ENCODE results near the gene ERCC5.

Gene ERCC5

DNA sequence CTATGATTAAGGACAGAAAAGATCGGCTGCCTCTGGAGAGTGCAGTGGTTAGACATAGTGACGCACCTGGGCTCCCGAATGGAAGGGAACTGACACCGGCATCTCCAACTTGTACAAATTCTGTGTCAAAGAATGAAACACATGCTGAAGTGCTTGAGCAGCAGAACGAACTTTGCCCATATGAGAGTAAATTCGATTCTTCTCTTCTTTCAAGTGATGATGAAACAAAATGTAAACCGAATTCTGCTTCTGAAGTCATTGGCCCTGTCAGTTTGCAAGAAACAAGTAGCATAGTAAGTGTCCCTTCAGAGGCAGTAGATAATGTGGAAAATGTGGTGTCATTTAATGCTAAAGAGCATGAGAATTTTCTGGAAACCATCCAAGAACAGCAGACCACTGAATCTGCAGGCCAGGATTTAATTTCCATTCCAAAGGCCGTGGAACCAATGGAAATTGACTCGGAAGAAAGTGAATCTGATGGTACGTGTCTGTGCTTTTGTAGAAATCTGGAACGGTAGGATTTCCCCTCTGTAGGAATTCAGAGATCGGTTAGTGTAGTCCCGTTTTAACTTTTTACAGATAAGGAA lies 16.9 kb downstream of the ERCC5 start:
- no peak overlapping the region for H3K27ac Mint-ChIP-seq
- H3K36me3 Mint-ChIP-seq (ENCODE audit: low read depth) = peaks cover 84% of the 10 kb centered on the region
- peaks cover 10% of the 10 kb centered on the region for H3K9me3 Mint-ChIP-seq
- no peak overlapping the region for H3K4me3 Mint-ChIP-seq
- TF ChIP-seq, protein P1, sequence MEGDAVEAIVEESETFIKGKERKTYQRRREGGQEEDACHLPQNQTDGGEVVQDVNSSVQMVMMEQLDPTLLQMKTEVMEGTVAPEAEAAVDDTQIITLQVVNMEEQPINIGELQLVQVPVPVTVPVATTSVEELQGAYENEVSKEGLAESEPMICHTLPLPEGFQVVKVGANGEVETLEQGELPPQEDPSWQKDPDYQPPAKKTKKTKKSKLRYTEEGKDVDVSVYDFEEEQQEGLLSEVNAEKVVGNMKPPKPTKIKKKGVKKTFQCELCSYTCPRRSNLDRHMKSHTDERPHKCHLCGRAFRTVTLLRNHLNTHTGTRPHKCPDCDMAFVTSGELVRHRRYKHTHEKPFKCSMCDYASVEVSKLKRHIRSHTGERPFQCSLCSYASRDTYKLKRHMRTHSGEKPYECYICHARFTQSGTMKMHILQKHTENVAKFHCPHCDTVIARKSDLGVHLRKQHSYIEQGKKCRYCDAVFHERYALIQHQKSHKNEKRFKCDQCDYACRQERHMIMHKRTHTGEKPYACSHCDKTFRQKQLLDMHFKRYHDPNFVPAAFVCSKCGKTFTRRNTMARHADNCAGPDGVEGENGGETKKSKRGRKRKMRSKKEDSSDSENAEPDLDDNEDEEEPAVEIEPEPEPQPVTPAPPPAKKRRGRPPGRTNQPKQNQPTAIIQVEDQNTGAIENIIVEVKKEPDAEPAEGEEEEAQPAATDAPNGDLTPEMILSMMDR (IDR thresholded peaks at IDR 0.05; ENCODE audit: unreplicated experiment in 3 of 3) = no peak
- H3K27me3 Mint-ChIP-seq (ENCODE audit: low read depth) = no peaks in the 10 kb centered on the region
- no peaks in the 10 kb centered on the region for H3K4me1 Mint-ChIP-seq

DNA sequence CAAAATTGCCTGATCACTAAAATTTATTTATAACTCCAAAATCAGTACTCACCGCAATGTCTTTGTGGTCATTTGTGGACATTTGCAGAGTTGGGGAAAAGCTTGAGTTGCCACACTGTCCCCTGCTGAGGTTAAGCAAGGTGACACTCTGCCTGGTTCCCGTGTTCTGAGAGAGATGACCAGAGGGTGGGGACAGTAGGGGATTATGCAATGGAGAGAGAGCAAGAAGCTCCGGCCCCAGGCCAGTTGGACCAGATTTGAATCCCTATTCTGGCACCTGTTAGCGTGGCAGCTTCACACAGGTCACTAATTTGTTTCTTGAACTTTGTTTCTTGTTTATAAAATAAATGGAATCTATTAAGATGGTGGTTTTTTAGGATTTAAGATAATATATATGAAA lies 17.8 kb downstream of the ERCC5 start:
- no peaks in the 10 kb centered on the region for H3K27me3 Mint-ChIP-seq (ENCODE audit: low read depth)
- no peak overlapping the region for H3K4me3 Mint-ChIP-seq
- H3K9me3 Mint-ChIP-seq = peaks cover 10% of the 10 kb centered on the region
- H3K36me3 Mint-ChIP-seq (ENCODE audit: low read depth) = peaks cover 85% of the 10 kb centered on the region
- TF ChIP-seq, protein P1 (IDR thresholded peaks at IDR 0.05; ENCODE audit: unreplicated experiment in 3 of 3) = no peak
- H3K4me1 Mint-ChIP-seq = no peaks in the 10 kb centered on the region
- no peak overlapping the region for H3K27ac Mint-ChIP-seq

DNA sequence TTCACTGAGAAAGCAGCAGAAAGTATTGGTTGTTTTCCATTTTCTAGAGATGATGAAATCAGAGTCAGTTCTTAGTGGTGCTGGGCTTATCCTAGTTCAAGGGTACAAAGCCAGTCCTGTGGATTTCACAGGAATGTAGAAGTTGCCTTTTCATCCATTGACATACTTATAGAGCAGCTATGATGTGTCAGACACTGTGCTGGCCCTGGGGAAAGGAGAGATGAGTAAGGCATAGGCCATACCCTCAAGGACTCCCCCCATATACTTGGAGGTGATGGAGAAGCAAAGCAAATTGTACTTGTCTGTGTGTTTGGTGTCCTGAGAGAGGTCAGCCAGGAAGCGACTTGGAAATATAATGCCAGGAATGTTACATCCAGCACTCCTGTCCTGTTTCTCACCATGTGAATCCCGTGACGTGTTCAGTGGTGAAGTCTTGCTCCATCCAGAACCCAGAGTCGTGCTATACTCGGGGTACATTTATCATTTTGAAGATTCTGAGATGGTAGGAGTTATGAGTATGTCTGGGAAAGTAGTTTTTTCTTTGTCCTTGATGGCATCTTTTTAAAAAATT lies 22.6 kb downstream of the ERCC5 start:
- TF ChIP-seq, protein P1 (IDR thresholded peaks at IDR 0.05; ENCODE audit: unreplicated experiment in 3 of 3) = no peak
- Mint-ChIP-seq H3K27me3 (ENCODE audit: low read depth) (no peaks in the 10 kb centered on the region), H3K9me3 (peaks cover 7% of the 10 kb centered on the region), H3K4me1 (peaks cover 5% of the 10 kb centered on the region), H3K36me3 (ENCODE audit: low read depth) (peaks cover 72% of the 10 kb centered on the region), H3K4me3 (no peak overlapping the region), H3K27ac (no peak overlapping the region)

DNA sequence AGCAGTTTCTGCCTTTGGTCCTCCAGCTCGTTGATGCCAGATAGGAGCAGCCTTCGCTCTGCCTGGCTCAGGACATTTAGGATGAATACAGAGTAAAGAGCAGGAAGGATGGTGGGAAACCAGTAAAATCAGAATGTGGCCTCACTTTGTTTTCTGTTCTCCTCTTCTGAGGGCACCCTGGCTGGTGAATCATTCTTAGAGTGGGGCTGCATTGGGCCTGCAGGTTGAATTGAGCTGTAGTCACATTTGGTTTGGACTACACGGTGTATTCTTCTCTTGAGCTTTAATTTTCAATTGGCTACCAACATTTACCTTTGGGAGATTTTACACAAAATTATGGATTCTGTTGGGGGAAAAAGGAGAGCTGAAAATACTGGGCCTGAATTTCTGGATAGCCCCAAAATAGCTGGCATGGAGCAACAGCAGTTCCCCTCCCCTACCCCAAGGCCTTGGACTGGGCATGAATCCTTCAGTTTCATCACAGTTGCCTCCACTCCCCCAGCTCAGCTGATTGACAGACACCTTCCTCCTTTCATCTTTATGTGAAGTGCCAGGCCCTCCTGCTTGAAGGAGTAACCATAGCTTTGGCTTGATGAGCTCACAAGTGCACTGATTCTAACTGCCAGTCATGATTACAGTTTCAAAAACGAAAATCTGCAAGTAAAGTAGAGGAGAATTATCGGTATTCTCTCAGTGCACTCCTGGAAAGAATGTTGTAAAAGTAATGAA lies 24.3 kb downstream of the ERCC5 start:
- H3K27me3 Mint-ChIP-seq (ENCODE audit: low read depth) = no peaks in the 10 kb centered on the region
- H3K27ac Mint-ChIP-seq = peak overlapping the region in 2 of 3 experiments; percentile 6 to 38
- peaks cover 5% of the 10 kb centered on the region for H3K4me1 Mint-ChIP-seq
- TF ChIP-seq, protein P1 (IDR thresholded peaks at IDR 0.05; ENCODE audit: unreplicated experiment in 3 of 3) = no peak
- H3K4me3 Mint-ChIP-seq = no peak overlapping the region
- no peaks in the 10 kb centered on the region for H3K9me3 Mint-ChIP-seq
- H3K36me3 Mint-ChIP-seq (ENCODE audit: low read depth) = peaks cover 65% of the 10 kb centered on the region

DNA sequence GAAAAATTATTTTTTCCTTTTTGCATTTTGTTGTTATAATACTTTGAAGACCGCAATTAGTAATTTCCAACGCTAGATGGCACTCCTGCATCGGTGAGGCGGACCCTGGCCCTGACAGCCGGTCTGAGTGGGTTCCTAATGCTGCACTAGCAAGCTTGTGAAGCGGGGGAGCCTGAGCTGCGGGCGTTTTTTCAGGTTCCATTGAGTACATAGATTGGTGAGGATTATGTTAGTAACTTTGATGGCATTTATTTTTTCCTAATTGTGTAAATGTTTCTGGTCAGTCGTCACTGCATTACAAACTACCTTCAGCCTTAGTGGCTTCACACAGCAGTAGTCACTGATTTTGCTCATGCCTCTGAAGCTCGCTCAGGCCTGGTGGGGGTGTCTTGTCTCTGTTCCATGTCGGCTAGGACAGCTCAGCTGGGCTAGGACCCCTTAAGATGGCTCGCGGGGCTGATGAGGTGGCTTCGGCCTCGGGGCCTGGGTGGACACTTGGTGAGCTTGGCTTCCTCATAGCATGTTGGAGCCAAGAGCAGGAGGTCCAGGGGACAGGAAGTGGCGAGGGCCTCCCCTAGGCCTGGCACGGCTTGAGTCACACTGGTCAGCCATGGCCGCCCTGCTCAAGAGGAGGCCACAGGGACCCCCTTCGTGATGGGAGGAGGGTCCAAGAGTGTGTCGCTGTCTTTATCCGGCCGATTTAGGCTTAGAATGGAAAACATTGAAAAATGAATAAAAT lies 25.0 kb downstream of the ERCC5 start:
- Mint-ChIP-seq H3K36me3 (ENCODE audit: low read depth) (peaks cover 65% of the 10 kb centered on the region), H3K27ac (peak overlapping the region in 2 of 3 experiments; percentile 6 to 38), H3K4me3 (no peak overlapping the region), H3K4me1 (peaks cover 5% of the 10 kb centered on the region), H3K9me3 (no peaks in the 10 kb centered on the region), H3K27me3 (ENCODE audit: low read depth) (no peaks in the 10 kb centered on the region)
- TF ChIP-seq, protein P1 (IDR thresholded peaks at IDR 0.05; ENCODE audit: unreplicated experiment in 3 of 3) = peak; percentile 80 to 83 (median 82)

Data from nephron (organoid).